NCI-H345 (cell line): ENCODE results near the gene SPTBN4.
A peak's percentile ranks its signal among the peaks of the same experiment; 100 is the strongest.
"Not testable (repeated sequence)": the region's sequence is repeated elsewhere in the genome, so short reads cannot be mapped to it uniquely, and the experiment has no call there.

Source experiments
- DNase-seq: peaks from one replicate; lab custom pipeline; 2025; lab: John Stamatoyannopoulos, UW

The SPTBN4 gene

GRCh38 chr19:40621283-40621682, 154.5 kb downstream of the SPTBN4 start:
- no peak for DNase-seq

DNA sequence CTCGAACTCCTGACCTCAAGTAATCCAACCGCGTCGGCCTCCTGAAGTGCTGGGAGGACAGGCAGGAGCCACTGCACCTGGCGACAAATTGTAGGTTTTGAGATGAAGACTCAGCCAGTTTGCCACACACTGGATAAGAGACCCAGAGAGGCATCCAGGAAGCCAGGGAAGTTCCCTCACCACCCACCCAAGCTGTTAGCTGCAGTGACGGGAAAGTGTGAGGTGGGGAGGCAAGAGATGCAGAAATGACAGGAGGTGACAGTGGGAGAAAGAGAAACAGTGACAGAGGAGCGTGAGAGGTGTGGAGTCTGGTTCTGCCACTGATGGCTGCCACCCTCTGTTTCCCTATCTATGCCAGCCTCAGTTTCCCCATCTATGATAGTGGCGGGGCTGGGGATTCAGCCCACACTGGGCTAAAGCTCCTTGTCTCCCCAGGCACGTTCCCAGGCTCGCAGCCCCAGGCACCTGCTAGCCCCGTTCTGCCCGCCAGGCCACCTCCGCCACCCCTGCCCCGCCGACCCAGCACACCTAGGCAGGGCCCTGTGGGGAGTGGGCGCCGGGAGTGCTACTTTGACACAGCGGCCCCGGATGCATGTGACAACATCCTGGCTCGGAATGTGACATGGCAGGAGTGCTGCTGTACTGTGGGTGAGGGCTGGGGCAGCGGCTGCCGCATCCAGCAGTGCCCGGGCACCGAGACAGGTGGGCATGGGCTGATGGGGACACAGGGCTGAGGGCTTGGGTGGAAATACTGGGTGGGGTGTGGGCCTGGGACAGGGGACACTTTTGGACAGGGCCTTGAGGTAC, 155.4 kb downstream of the SPTBN4 start:
- DNase-seq: no peak

GRCh38 chr19:40622773-40623075, 155.9 kb downstream of the SPTBN4 start:
- DNase-seq: no peak

- peak; percentile 100 for DNase-seq
These were observed 156.8 kb downstream of the SPTBN4 start for GRCh38 chr19:40623403-40624251.

DNA sequence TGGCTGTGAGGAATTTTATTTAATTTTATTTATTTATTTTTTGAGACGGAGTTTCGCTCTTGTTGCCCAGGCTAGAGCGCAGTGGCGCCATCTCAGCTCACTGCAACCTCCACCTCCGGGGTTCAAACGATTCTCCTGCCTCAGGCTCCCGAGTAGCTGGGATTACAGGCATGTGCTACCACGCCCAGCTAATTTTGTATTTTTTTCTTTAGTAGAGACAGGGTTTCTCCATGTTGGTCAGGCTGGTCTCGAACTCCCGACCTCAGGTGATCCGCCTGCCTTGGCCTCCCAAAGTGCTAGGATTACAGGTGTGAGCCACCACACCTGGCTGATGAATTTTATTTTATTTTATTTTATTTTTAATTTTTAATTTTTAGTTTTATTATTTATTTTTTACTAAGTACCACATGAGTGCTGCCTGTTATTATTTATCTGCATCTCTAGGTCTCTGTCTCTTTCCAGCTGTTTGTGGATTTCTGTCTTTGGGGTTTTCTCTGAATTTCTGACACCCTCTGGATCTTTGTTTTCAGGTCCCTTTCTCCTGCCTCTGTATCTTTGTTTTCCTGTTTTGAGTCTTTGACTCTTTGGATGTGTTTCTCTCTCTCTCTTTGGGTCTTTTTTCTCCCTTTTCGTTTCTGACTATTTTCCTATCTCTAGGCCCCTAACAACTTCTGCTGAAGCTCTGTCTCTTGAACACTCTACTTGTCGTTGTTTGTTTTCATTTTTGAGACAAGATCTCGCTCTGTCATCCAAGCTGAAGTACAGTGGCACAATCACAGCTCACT, 157.8 kb downstream of the SPTBN4 start:
- DNase-seq: not testable (repeated sequence)

DNA sequence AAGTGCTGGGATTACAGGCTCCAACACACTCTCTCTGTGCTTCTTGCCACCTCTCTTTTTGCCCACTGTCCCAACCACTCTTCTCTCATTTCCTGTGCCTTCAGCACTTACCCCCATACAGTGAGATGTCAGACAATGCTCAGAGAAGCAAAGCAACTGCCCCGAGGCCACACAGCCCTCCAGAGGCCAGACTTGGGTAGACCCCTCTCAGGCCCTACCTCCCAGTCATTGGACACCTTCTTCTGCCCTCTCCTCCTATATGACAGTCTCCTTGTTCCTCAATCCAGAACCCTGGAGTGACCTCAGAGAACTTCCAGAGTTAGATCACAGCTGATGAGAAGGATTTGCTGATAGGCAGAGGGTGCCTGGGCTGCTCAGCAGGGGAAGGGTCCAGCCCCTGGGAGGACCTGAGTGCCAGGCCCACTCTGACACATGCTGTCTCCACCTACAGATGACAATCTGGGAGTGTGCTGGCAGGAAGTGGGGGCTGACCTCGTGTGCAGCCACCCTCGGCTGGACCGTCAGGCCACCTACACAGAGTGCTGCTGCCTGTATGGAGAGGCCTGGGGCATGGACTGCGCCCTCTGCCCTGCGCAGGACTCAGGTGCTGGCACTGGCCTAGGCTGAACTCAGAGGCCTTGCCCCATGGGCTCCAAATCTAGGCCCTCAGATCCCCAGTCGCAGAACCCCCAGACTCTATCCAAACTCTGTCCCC, 158.8 kb downstream of the SPTBN4 start:
- no peak for DNase-seq
